HEK293 (cell line): ENCODE measurements around the gene YBX3.
"Not testable (repeated sequence)": the region's sequence is repeated elsewhere in the genome, so short reads cannot be mapped to it uniquely, and the experiment has no call there.

Source experiments
- CTCF ChIA-PET: fragments of 350-600 bp; formaldehyde crosslinking; extraction: SDS; loops from one replicate; lab custom pipeline; 2021; ENCODE audit warnings: antibody characterized with exemption; lab: Yijun Ruan, JAX
- POLR2A ChIA-PET: fragments of 300-600 bp; formaldehyde crosslinking; extraction: SDS; loops from one replicate; lab custom pipeline; 2020; ENCODE audit warnings: antibody characterized with exemption, inconsistent platforms; lab: Yijun Ruan, JAX
- H3K27ac ChIP-seq: fragments of 200-500 bp; sonication (Bioruptor generic); 2 replicates; pipeline ENCODE4 v1.5.1; 2014; ENCODE audit warnings: low read depth, low read length, control low read depth, inconsistent platforms; ENCODE audit errors: extremely low read depth
- H3K36me3 ChIP-seq, 2 experiments: fragments of 200-500 bp in 1 of 2; sonication (Bioruptor generic) in 1 of 2; 1 replicate in 1 of 2; 2 replicates in 1 of 2; pipeline ENCODE4 v1.5.1; 2014 to 2017; ENCODE audit warnings: inconsistent platforms in 2 of 2, low read length in 2 of 2; ENCODE audit not compliant: control insufficient read depth in 2 of 2, insufficient read depth in 1 of 2
- H3K4me1 ChIP-seq: fragments of 200-500 bp; sonication (Bioruptor generic); 2 replicates; pipeline ENCODE4 v1.5.1; 2014; ENCODE audit warnings: mild to moderate bottlenecking, low read length, inconsistent platforms; ENCODE audit not compliant: control insufficient read depth, insufficient read depth
- H3K4me3 ChIP-seq: 2 replicates; pipeline ENCODE4 v1.5.1; 2011; ENCODE audit warnings: low read depth, mild to moderate bottlenecking, control low read depth, low read length, moderate library complexity
- H3K9me3 ChIP-seq: fragments of 200-500 bp; sonication (Bioruptor generic); 2 replicates; pipeline ENCODE4 v1.5.1; 2014; ENCODE audit warnings: low read depth, low read length, inconsistent platforms; ENCODE audit not compliant: control insufficient read depth, insufficient read depth
- EGR2 ChIP-seq: fragments of 450-650 bp; formaldehyde crosslinking; IDR thresholded peaks from 2 replicates; pipeline ENCODE4 v1.5.1; 2016; ENCODE audit warnings: low read depth, missing biosample characterization, missing genetic modification characterization
- GLI4 ChIP-seq: fragments of 450-650 bp; formaldehyde crosslinking; IDR thresholded peaks from 2 replicates; pipeline ENCODE4 v1.5.1; 2016; ENCODE audit warnings: missing biosample characterization, missing genetic modification characterization
- HOXA7 ChIP-seq: sonication (generic); formaldehyde crosslinking; IDR thresholded peaks from 2 replicates; pipeline ENCODE4 v1.8.1; 2022; ENCODE audit warnings: missing genetic modification reagents, borderline replicate concordance
- HOXC10 ChIP-seq: sonication (generic); formaldehyde crosslinking; IDR thresholded peaks from 2 replicates; pipeline ENCODE4 v1.8.1; 2023; ENCODE audit warnings: mild to moderate bottlenecking, missing genetic modification reagents
- INSM2 ChIP-seq: fragments of 450-650 bp; formaldehyde crosslinking; IDR thresholded peaks from 2 replicates; pipeline ENCODE4 v1.5.1; 2016; ENCODE audit warnings: missing biosample characterization, missing genetic modification characterization
- MZF1 ChIP-seq: fragments of 450-650 bp; formaldehyde crosslinking; IDR thresholded peaks from 2 replicates; pipeline ENCODE4 v1.5.1; 2017; ENCODE audit warnings: missing biosample characterization, missing genetic modification characterization, borderline replicate concordance
- SCRT1 ChIP-seq: fragments of 450-650 bp; formaldehyde crosslinking; IDR thresholded peaks from 2 replicates; pipeline ENCODE4 v1.5.1; 2016; ENCODE audit warnings: missing biosample characterization, missing genetic modification characterization, borderline replicate concordance
- TCF7L2 ChIP-seq: IDR thresholded peaks from 2 replicates; pipeline ENCODE4 v1.6.1; 2011; ENCODE audit warnings: low read depth, mild to moderate bottlenecking, inconsistent platforms, low read length, moderate library complexity, borderline replicate concordance
- ZBTB11 ChIP-seq: fragments of 450-650 bp; formaldehyde crosslinking; conservative IDR thresholded peaks from 2 replicates; pipeline ENCODE4 v1.5.1; 2016; ENCODE audit warnings: low read depth, missing biosample characterization, missing genetic modification characterization
- ZFP3 ChIP-seq: fragments of 450-650 bp; formaldehyde crosslinking; IDR thresholded peaks from 2 replicates; pipeline ENCODE4 v1.5.1; 2016; ENCODE audit warnings: low read depth, missing biosample characterization, missing genetic modification characterization
- ZIC2 ChIP-seq: fragments of 450-650 bp; formaldehyde crosslinking; IDR thresholded peaks from 2 replicates; pipeline ENCODE4 v1.5.1; 2016; ENCODE audit warnings: missing biosample characterization, missing genetic modification characterization
- ZNF138 ChIP-seq: fragments of 450-650 bp; formaldehyde crosslinking; IDR thresholded peaks from 2 replicates; pipeline ENCODE4 v1.5.1; 2016; ENCODE audit warnings: missing biosample characterization, missing genetic modification characterization, borderline replicate concordance
- ZNF146 ChIP-seq: fragments of 450-650 bp; formaldehyde crosslinking; IDR thresholded peaks from 2 replicates; pipeline ENCODE4 v1.5.1; 2016; ENCODE audit warnings: missing biosample characterization, missing genetic modification characterization
- ZNF155 ChIP-seq: fragments of 450-650 bp; formaldehyde crosslinking; IDR thresholded peaks from 2 replicates; pipeline ENCODE4 v1.5.1; 2016; ENCODE audit warnings: missing biosample characterization, missing genetic modification characterization
- ZNF2 ChIP-seq: fragments of 450-650 bp; formaldehyde crosslinking; IDR thresholded peaks from 2 replicates; pipeline ENCODE4 v1.5.1; 2016; ENCODE audit warnings: missing biosample characterization, missing genetic modification characterization
- ZNF521 ChIP-seq: fragments of 450-650 bp; formaldehyde crosslinking; IDR thresholded peaks from 2 replicates; pipeline ENCODE4 v1.5.1; 2017; ENCODE audit warnings: missing biosample characterization, mild to moderate bottlenecking, missing genetic modification characterization
- ZNF629 ChIP-seq: fragments of 450-650 bp; formaldehyde crosslinking; IDR thresholded peaks from 2 replicates; pipeline ENCODE4 v1.5.1; 2017; ENCODE audit warnings: missing biosample characterization, missing genetic modification characterization
- ZNF701 ChIP-seq: fragments of 450-650 bp; formaldehyde crosslinking; IDR thresholded peaks from 2 replicates; pipeline ENCODE4 v1.5.1; 2016; ENCODE audit warnings: missing biosample characterization, missing genetic modification characterization
- TF ChIP-seq, protein P1 (sequence below): fragments of 450-650 bp; formaldehyde crosslinking; IDR thresholded peaks from 2 replicates; pipeline ENCODE4 v1.5.1; 2016; ENCODE audit warnings: missing biosample characterization, missing genetic modification characterization
- TF ChIP-seq, protein P2 (sequence below): fragments of 450-650 bp; IDR thresholded peaks from 2 replicates; pipeline ENCODE4 v1.5.1; 2018; ENCODE audit warnings: missing biosample characterization, missing genetic modification characterization

The YBX3 gene

GRCh38 chr12:10743420-10743819 lies 20.3 kb upstream of the YBX3 start:
- CTCF ChIA-PET, H3K27ac ChIP-seq, H3K4me3 ChIP-seq, H3K36me3 ChIP-seq, POLR2A ChIA-PET, H3K9me3 ChIP-seq, H3K4me1 ChIP-seq: not testable (repeated sequence)
- peak; percentile 83 for TF ChIP-seq ZNF146 (tag by site-specific recombination)

GRCh38 chr12:10741845-10742244 lies 18.7 kb upstream of the YBX3 start:
- no peak overlapping the region for H3K27ac ChIP-seq
- ChIA-PET POLR2A (no interaction called here), CTCF (interaction anchor here (0.7 kb wide), 1 partner anchor 13 kb away, joined by 3 read pairs; no protein-coding TSS in a partner anchor)
- H3K36me3 ChIP-seq, result no peaks in the 10 kb centered on the region
- H3K9me3 ChIP-seq, result no peaks in the 10 kb centered on the region
- no peak overlapping the region for H3K4me3 ChIP-seq
- no peaks in the 10 kb centered on the region for H3K4me1 ChIP-seq
- TF ChIP-seq ZNF146 (tag by site-specific recombination) (no peak), ZNF155 (tag by site-specific recombination) (no peak), GLI4 (tag by site-specific recombination) (no peak), SCRT1 (tag by site-specific recombination) (no peak), ZNF2 (tag by site-specific recombination) (no peak), INSM2 (tag by site-specific recombination) (no peak), HOXC10 (no peak), ZNF521 (tag by site-specific recombination) (no peak), HOXA7 (CRISPR knock-in tag) (no peak), ZBTB11 (tag by site-specific recombination) (no peak), TCF7L2 (no peak), ZNF701 (no peak)
- TF ChIP-seq, protein P1, sequence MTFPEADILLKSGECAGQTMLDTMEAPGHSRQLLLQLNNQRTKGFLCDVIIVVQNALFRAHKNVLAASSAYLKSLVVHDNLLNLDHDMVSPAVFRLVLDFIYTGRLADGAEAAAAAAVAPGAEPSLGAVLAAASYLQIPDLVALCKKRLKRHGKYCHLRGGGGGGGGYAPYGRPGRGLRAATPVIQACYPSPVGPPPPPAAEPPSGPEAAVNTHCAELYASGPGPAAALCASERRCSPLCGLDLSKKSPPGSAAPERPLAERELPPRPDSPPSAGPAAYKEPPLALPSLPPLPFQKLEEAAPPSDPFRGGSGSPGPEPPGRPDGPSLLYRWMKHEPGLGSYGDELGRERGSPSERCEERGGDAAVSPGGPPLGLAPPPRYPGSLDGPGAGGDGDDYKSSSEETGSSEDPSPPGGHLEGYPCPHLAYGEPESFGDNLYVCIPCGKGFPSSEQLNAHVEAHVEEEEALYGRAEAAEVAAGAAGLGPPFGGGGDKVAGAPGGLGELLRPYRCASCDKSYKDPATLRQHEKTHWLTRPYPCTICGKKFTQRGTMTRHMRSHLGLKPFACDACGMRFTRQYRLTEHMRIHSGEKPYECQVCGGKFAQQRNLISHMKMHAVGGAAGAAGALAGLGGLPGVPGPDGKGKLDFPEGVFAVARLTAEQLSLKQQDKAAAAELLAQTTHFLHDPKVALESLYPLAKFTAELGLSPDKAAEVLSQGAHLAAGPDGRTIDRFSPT (tag by site-specific recombination), result no peak

GRCh38 chr12:10740182-10740581 lies 17.1 kb upstream of the YBX3 start:
- Histone ChIP-seq H3K4me1 (no peaks in the 10 kb centered on the region), H3K36me3 (no peaks in the 10 kb centered on the region), H3K9me3 (no peaks in the 10 kb centered on the region), H3K4me3 (no peak overlapping the region), H3K27ac (no peak overlapping the region)
- POLR2A ChIA-PET, result no interaction called here
- CTCF ChIA-PET, result interaction anchor here (0.6 to 3.1 kb wide), 2 partner anchors 10 to 31 kb away, joined by 5 to 16 read pairs; no protein-coding TSS in a partner anchor
- no peak for TF ChIP-seq ZNF138
- no peak for TF ChIP-seq MZF1
- TF ChIP-seq, protein P2, sequence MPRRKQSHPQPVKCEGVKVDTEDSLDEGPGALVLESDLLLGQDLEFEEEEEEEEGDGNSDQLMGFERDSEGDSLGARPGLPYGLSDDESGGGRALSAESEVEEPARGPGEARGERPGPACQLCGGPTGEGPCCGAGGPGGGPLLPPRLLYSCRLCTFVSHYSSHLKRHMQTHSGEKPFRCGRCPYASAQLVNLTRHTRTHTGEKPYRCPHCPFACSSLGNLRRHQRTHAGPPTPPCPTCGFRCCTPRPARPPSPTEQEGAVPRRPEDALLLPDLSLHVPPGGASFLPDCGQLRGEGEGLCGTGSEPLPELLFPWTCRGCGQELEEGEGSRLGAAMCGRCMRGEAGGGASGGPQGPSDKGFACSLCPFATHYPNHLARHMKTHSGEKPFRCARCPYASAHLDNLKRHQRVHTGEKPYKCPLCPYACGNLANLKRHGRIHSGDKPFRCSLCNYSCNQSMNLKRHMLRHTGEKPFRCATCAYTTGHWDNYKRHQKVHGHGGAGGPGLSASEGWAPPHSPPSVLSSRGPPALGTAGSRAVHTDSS (tag by site-specific recombination), result no peak
- no peak for TF ChIP-seq EGR2 (tag by site-specific recombination)
- no peak for TF ChIP-seq ZIC2 (tag by site-specific recombination)
- TF ChIP-seq ZBTB11 (tag by site-specific recombination), result no peak
- TF ChIP-seq ZFP3 (tag by site-specific recombination), result no peak
- TF ChIP-seq ZNF629 (tag by site-specific recombination), result no peak
